Mesenchymal stem cell (in vitro differentiated cells and primary cell): ENCODE data around the gene MAD2L1.

Experiments used
- DNase-seq: peaks from one replicate; pipeline ENCODE4 v3.0.0-alpha.2; 2013
- H2AFZ ChIP-seq: one replicate; pipeline ENCODE4 v1.6.1; 2013; ENCODE audit warnings: low read depth, mild to moderate bottlenecking, control low read depth, inconsistent platforms, low read length, moderate library complexity
- H2AK5ac ChIP-seq: 2 replicates; pipeline ENCODE4 v1.6.1; 2013; ENCODE audit warnings: low read length, moderate library complexity, mild to moderate bottlenecking, inconsistent platforms; ENCODE audit not compliant: severe bottlenecking
- H2BK120ac ChIP-seq: one replicate; pipeline ENCODE4 v1.6.1; 2013; ENCODE audit warnings: low read depth, mild to moderate bottlenecking, inconsistent platforms, low read length, moderate library complexity
- H2BK12ac ChIP-seq, 2 experiments: one replicate each; pipeline ENCODE4 v1.6.1; 2013; ENCODE audit warnings: inconsistent platforms in 2 of 2, low read length in 2 of 2, mild to moderate bottlenecking in 2 of 2, moderate library complexity in 2 of 2, control low read depth in 1 of 2
- H2BK15ac ChIP-seq: one replicate; pipeline ENCODE4 v1.6.1; 2013; ENCODE audit warnings: mild to moderate bottlenecking, low read depth, inconsistent platforms; ENCODE audit not compliant: poor library complexity, severe bottlenecking
- H2BK5ac ChIP-seq: 2 replicates; pipeline ENCODE4 v1.6.1; 2013; ENCODE audit warnings: low read depth, mild to moderate bottlenecking, low read length, control low read depth, inconsistent platforms; ENCODE audit not compliant: poor library complexity, severe bottlenecking
- H3K14ac ChIP-seq, 2 experiments: one replicate each; pipeline ENCODE4 v1.6.1; 2013; ENCODE audit warnings: inconsistent platforms in 2 of 2, low read length in 2 of 2, control low read depth in 1 of 2, mild to moderate bottlenecking in 1 of 2, moderate library complexity in 1 of 2
- H3K18ac ChIP-seq, 2 experiments: one replicate each; pipeline ENCODE4 v1.6.1; 2013; ENCODE audit warnings: inconsistent platforms in 2 of 2, low read length in 2 of 2, control low read depth in 1 of 2, low read depth in 1 of 2, mild to moderate bottlenecking in 1 of 2
- H3K23ac ChIP-seq, 2 experiments: one replicate each; pipeline ENCODE4 v1.6.1; 2013; ENCODE audit warnings: inconsistent platforms in 2 of 2, low read length in 2 of 2, mild to moderate bottlenecking in 2 of 2, moderate library complexity in 2 of 2, control low read depth in 1 of 2
- H3K27ac ChIP-seq: 2 replicates; pipeline ENCODE4 v1.5.1; 2013; ENCODE audit warnings: mild to moderate bottlenecking, moderate library complexity, low read length, control low read depth, inconsistent platforms; ENCODE audit not compliant: poor library complexity, severe bottlenecking
- H3K27me3 ChIP-seq, 2 experiments: 2 replicates each; pipeline versions ENCODE4 v1.6.1 to v1.7.0; 2013; ENCODE audit warnings: low read length in 2 of 2, mild to moderate bottlenecking in 2 of 2, moderate library complexity in 2 of 2, control low read depth in 1 of 2, inconsistent platforms in 1 of 2; ENCODE audit not compliant: control insufficient read depth in 1 of 2, insufficient read depth in 1 of 2
- H3K36me3 ChIP-seq, 2 experiments: 2 replicates each; pipeline versions ENCODE4 v1.6.1 to v1.7.0; 2013; ENCODE audit warnings: low read length in 2 of 2, control low read depth in 1 of 2, inconsistent platforms in 1 of 2, low read depth in 1 of 2, mild to moderate bottlenecking in 1 of 2; ENCODE audit not compliant: insufficient read depth in 2 of 2, control insufficient read depth in 1 of 2
- H3K4ac ChIP-seq, 2 experiments: one replicate each; pipeline ENCODE4 v1.6.1; 2013; ENCODE audit warnings: inconsistent platforms in 2 of 2, low read length in 2 of 2, mild to moderate bottlenecking in 2 of 2, moderate library complexity in 2 of 2, control low read depth in 1 of 2, low read depth in 1 of 2
- H3K4me1 ChIP-seq: 2 replicates; pipeline ENCODE4 v1.6.1; 2013; ENCODE audit warnings: low read depth, low read length, control low read depth; ENCODE audit not compliant: control insufficient read depth, insufficient read depth
- H3K4me2 ChIP-seq: 2 replicates; pipeline ENCODE4 v1.6.1; 2013; ENCODE audit warnings: low read length, mild to moderate bottlenecking, inconsistent platforms; ENCODE audit not compliant: poor library complexity, severe bottlenecking
- H3K4me3 ChIP-seq, 2 experiments: 2 replicates each; pipeline versions ENCODE4 v1.5.1 to v1.7.0; 2013; ENCODE audit warnings: low read length in 2 of 2, mild to moderate bottlenecking in 2 of 2, control low read depth in 1 of 2, low read depth in 1 of 2; ENCODE audit not compliant: insufficient read depth in 1 of 2
- H3K79me1 ChIP-seq: replicated peaks from 2 replicates; pipeline ENCODE4 v1.6.1; 2013; ENCODE audit warnings: mild to moderate bottlenecking, control low read depth, low read length, inconsistent platforms; ENCODE audit not compliant: poor library complexity, severe bottlenecking
- H3K9ac ChIP-seq: 2 replicates; pipeline ENCODE4 v1.7.0; 2013; ENCODE audit warnings: mild to moderate bottlenecking, low read length, moderate library complexity
- H3K9me3 ChIP-seq: 2 replicates; pipeline ENCODE4 v1.7.0; 2013; ENCODE audit warnings: mild to moderate bottlenecking, low read length; ENCODE audit not compliant: control insufficient read depth
- H4K8ac ChIP-seq: one replicate; pipeline ENCODE4 v1.6.1; 2013; ENCODE audit warnings: inconsistent platforms, mild to moderate bottlenecking, low read length, moderate library complexity
- H4K91ac ChIP-seq: one replicate; pipeline ENCODE4 v1.6.1; 2013; ENCODE audit warnings: mild to moderate bottlenecking, low read length, inconsistent platforms
- WGBS: methylation state at CpG from one replicate; pipeline ENCODE4 v1.1.7; 2013; ENCODE audit warnings: mixed read lengths; 5-methylcytosine and 5-hydroxymethylcytosine counted together

The MAD2L1 gene

GRCh38 chr4:120034913-120035312, 31.7 kb downstream of the MAD2L1 start:
- H4K91ac ChIP-seq = no peak overlapping the region
- no peak overlapping the region for H2BK12ac ChIP-seq
- no peaks in the 10 kb centered on the region for H3K79me1 ChIP-seq
- H3K4ac ChIP-seq = no peak overlapping the region
- no peak overlapping the region for H2BK15ac ChIP-seq
- H4K8ac ChIP-seq = no peak overlapping the region
- no peak overlapping the region for H2BK5ac ChIP-seq
- no peak overlapping the region for H2AFZ ChIP-seq
- no peaks in the 10 kb centered on the region for H3K36me3 ChIP-seq
- H3K14ac ChIP-seq = no peak overlapping the region
- H3K18ac ChIP-seq = no peak overlapping the region
- no peak overlapping the region for H2AK5ac ChIP-seq
- H2BK120ac ChIP-seq = no peak overlapping the region
- H3K9me3 ChIP-seq = no peaks in the 10 kb centered on the region
- no peak overlapping the region for H3K23ac ChIP-seq
- H3K4me3 ChIP-seq = no peak overlapping the region
- 96% methylated on average over 1 of the region's 2 CpGs for WGBS
- H3K4me1 ChIP-seq = no peaks in the 10 kb centered on the region
- H3K27me3 ChIP-seq = no peaks in the 10 kb centered on the region
- no peak overlapping the region for H3K4me2 ChIP-seq
- H3K9ac ChIP-seq = no peak overlapping the region
- DNase-seq = no peak
- H3K27ac ChIP-seq = no peak overlapping the region

- no peak overlapping the region for H3K27ac ChIP-seq
- H2BK12ac ChIP-seq = no peak overlapping the region
- H4K91ac ChIP-seq = no peak overlapping the region
- H3K23ac ChIP-seq = no peak overlapping the region
- H3K4me1 ChIP-seq = no peaks in the 10 kb centered on the region
- H3K79me1 ChIP-seq = no peaks in the 10 kb centered on the region
- no peak overlapping the region for H2BK5ac ChIP-seq
- H4K8ac ChIP-seq = no peak overlapping the region
- H2AK5ac ChIP-seq = no peak overlapping the region
- H3K9ac ChIP-seq = no peak overlapping the region
- no peak overlapping the region for H3K4ac ChIP-seq
- DNase-seq = no peak
- H3K9me3 ChIP-seq = no peaks in the 10 kb centered on the region
- no peaks in the 10 kb centered on the region for H3K27me3 ChIP-seq
- no peak overlapping the region for H2BK120ac ChIP-seq
- no CpG with 5 or more reads among the region's 2 CpGs for WGBS
- H3K4me2 ChIP-seq = no peak overlapping the region
- no peak overlapping the region for H2BK15ac ChIP-seq
- no peak overlapping the region for H3K14ac ChIP-seq
- no peak overlapping the region for H3K18ac ChIP-seq
- no peak overlapping the region for H2AFZ ChIP-seq
- no peaks in the 10 kb centered on the region for H3K36me3 ChIP-seq
- no peak overlapping the region for H3K4me3 ChIP-seq
These were observed 39.8 kb downstream of the MAD2L1 start for GRCh38 chr4:120026853-120027252.

GRCh38 chr4:120025516-120025915, 41.1 kb downstream of the MAD2L1 start:
- Histone ChIP-seq H2BK120ac (no peak overlapping the region), H3K27ac (no peak overlapping the region), H2BK12ac (no peak overlapping the region), H2AK5ac (no peak overlapping the region), H3K4me1 (no peaks in the 10 kb centered on the region), H4K8ac (no peak overlapping the region), H3K18ac (no peak overlapping the region), H3K79me1 (no peaks in the 10 kb centered on the region), H3K9me3 (no peaks in the 10 kb centered on the region), H3K36me3 (no peaks in the 10 kb centered on the region), H3K4ac (no peak overlapping the region), H2AFZ (no peak overlapping the region), H2BK5ac (no peak overlapping the region), H3K9ac (no peak overlapping the region), H3K4me2 (no peak overlapping the region), H3K27me3 (no peaks in the 10 kb centered on the region), H3K14ac (no peak overlapping the region), H2BK15ac (no peak overlapping the region), H3K23ac (no peak overlapping the region), H4K91ac (no peak overlapping the region), H3K4me3 (no peak overlapping the region)
- no peak for DNase-seq
- WGBS = no CpG with 5 or more reads among the region's 1 CpG

GRCh38 chr4:120018786-120019185, 47.9 kb downstream of the MAD2L1 start:
- no peak overlapping the region for H2BK15ac ChIP-seq
- H4K91ac ChIP-seq = no peak overlapping the region
- DNase-seq = no peak
- no CpG with 5 or more reads among the region's 1 CpG for WGBS
- no peaks in the 10 kb centered on the region for H3K4me1 ChIP-seq
- H3K27ac ChIP-seq = no peak overlapping the region
- H3K4me2 ChIP-seq = no peak overlapping the region
- H2BK5ac ChIP-seq = no peak overlapping the region
- no peaks in the 10 kb centered on the region for H3K36me3 ChIP-seq
- H3K23ac ChIP-seq = no peak overlapping the region
- H2AFZ ChIP-seq = no peak overlapping the region
- H4K8ac ChIP-seq = no peak overlapping the region
- H3K9ac ChIP-seq = no peak overlapping the region
- H3K9me3 ChIP-seq = no peaks in the 10 kb centered on the region
- no peak overlapping the region for H3K18ac ChIP-seq
- H2BK120ac ChIP-seq = no peak overlapping the region
- no peak overlapping the region for H3K14ac ChIP-seq
- H2BK12ac ChIP-seq = no peak overlapping the region
- H3K4ac ChIP-seq = no peak overlapping the region
- no peak overlapping the region for H2AK5ac ChIP-seq
- no peak overlapping the region for H3K4me3 ChIP-seq
- H3K79me1 ChIP-seq = no peaks in the 10 kb centered on the region
- H3K27me3 ChIP-seq = no peaks in the 10 kb centered on the region
